SK-N-SH treated with all-trans-retinoic acid at 6 μM for 48 hours (cell line): Measurements from ENCODE around the gene SRRT.

Experiments
- ATAC-seq: fragments of 200-7000 bp; cut with Tn5 transposase; 3 replicates; pipeline ENCODE4 v1.9.1; 2020; ENCODE audit warnings: mild to moderate bottlenecking, moderate library complexity
- ARNTL ChIP-seq: fragments of 450-650 bp; formaldehyde crosslinking; IDR thresholded peaks from 2 replicates; pipeline ENCODE4 v1.5.0; 2020; ENCODE audit warnings: low read depth, mild to moderate bottlenecking, moderate library complexity, borderline replicate concordance
- CSDC2 ChIP-seq: fragments of 250-450 bp; sonication (Bioruptor Pico); IDR thresholded peaks from 2 replicates; pipeline ENCODE4 v1.5.0; 2020; ENCODE audit warnings: mild to moderate bottlenecking, moderate library complexity
- ESRRG ChIP-seq: fragments of 250-450 bp; sonication (Bioruptor Pico); IDR thresholded peaks from 2 replicates; pipeline ENCODE4 v1.6.1; 2021; ENCODE audit warnings: mild to moderate bottlenecking
- GLIS3 ChIP-seq: fragments of 250-450 bp; sonication (Bioruptor Pico); IDR thresholded peaks from 2 replicates; pipeline ENCODE4 v1.5.0; 2020; ENCODE audit warnings: mild to moderate bottlenecking, moderate library complexity
- ISL1 ChIP-seq: fragments of 250-450 bp; sonication (Bioruptor Pico); IDR thresholded peaks from 2 replicates; pipeline ENCODE4 v2.1.2; 2022; ENCODE audit warnings: mild to moderate bottlenecking, moderate library complexity
- OSR1 ChIP-seq: fragments of 250-450 bp; sonication (Bioruptor Pico); IDR thresholded peaks from 2 replicates; pipeline ENCODE4 v1.8.0; 2022; ENCODE audit warnings: moderate library complexity, mild to moderate bottlenecking, inconsistent platforms
- PPARA ChIP-seq: fragments of 250-450 bp; sonication (Bioruptor Pico); IDR thresholded peaks from 2 replicates; pipeline ENCODE4 v1.5.0; 2020; ENCODE audit warnings: mild to moderate bottlenecking, borderline replicate concordance
- SNAI2 ChIP-seq: fragments of 250-450 bp; sonication (Bioruptor Pico); IDR thresholded peaks from 2 replicates; pipeline ENCODE4 v1.5.0; 2020; ENCODE audit warnings: mild to moderate bottlenecking, moderate library complexity
- TCF4 ChIP-seq: fragments of 250-450 bp; sonication (Bioruptor Pico); IDR thresholded peaks from 2 replicates; pipeline ENCODE4 v1.8.0; 2021; ENCODE audit warnings: mild to moderate bottlenecking, moderate library complexity, borderline replicate concordance
- TOX ChIP-seq: fragments of 250-450 bp; sonication (Bioruptor Pico); IDR thresholded peaks from 2 replicates; pipeline ENCODE4 v1.8.0; 2021; ENCODE audit warnings: mild to moderate bottlenecking, moderate library complexity, borderline replicate concordance
- ZC3H10 ChIP-seq: fragments of 250-450 bp; sonication (Bioruptor Pico); IDR thresholded peaks from 2 replicates; pipeline ENCODE4 v1.5.1; 2021; ENCODE audit warnings: mild to moderate bottlenecking, moderate library complexity
- ZFP3 ChIP-seq: fragments of 250-450 bp; sonication (Bioruptor Pico); IDR thresholded peaks from 2 replicates; pipeline ENCODE4 v1.5.0; 2020; ENCODE audit warnings: mild to moderate bottlenecking, moderate library complexity
- ZNF565 ChIP-seq: fragments of 450-650 bp; formaldehyde crosslinking; conservative IDR thresholded peaks from 2 replicates; pipeline ENCODE4 v1.5.0; 2020; ENCODE audit warnings: low read depth, mild to moderate bottlenecking, moderate library complexity
- ZNF8 ChIP-seq: fragments of 450-650 bp; formaldehyde crosslinking; IDR thresholded peaks from 2 replicates; pipeline ENCODE4 v1.5.0; 2020; ENCODE audit warnings: mild to moderate bottlenecking, moderate library complexity
- TF ChIP-seq, protein P1 (sequence below): fragments of 250-450 bp; sonication (Bioruptor Pico); IDR thresholded peaks from 2 replicates; pipeline ENCODE4 v1.8.0; 2020; ENCODE audit warnings: mild to moderate bottlenecking, moderate library complexity, borderline replicate concordance
- TF ChIP-seq, protein P2 (sequence below): fragments of 250-450 bp; sonication (Bioruptor Pico); IDR thresholded peaks from 2 replicates; pipeline ENCODE4 v1.5.1; 2020; ENCODE audit warnings: low read depth, mild to moderate bottlenecking, moderate library complexity
- TF ChIP-seq, protein P3 (sequence below): fragments of 250-450 bp; sonication (Bioruptor Pico); IDR thresholded peaks from 2 replicates; pipeline ENCODE4 v1.5.1; 2021; ENCODE audit warnings: mild to moderate bottlenecking, moderate library complexity
- TF ChIP-seq, protein P4 (sequence below): fragments of 250-450 bp; sonication (Bioruptor Pico); IDR thresholded peaks from 2 replicates; pipeline ENCODE4 v1.8.0; 2021; ENCODE audit warnings: low read depth, mild to moderate bottlenecking, moderate library complexity, borderline replicate concordance

The SRRT gene

DNA sequence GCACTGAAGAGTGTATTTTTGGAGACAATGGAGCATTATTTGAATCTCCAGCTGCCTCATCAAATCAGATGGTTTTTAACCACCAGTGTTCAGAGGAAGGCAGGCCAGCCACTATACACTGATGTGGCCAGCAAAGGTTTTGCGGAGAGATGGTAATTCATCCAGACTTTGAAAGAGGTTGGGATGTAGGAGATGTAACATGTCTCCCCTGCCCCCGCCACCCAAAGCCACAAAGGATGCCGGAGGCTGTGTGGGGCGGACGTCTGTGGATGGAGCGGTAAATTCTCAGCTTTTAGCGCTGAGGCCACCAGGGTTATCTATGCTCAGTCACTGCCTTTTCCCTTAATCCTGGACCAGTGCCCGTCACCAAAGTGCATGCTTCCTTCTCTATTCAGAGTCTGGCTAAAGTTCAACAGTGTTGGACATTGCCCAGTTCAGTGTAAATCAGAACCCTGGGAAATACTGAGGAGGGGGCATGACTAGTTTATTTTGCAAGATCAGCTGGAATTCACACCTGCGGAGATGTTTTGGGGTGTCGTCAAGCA is 11.4 kb upstream of the SRRT start:
- ATAC-seq: peak; percentile 3; the same call in 2 of the 3 replicates

DNA sequence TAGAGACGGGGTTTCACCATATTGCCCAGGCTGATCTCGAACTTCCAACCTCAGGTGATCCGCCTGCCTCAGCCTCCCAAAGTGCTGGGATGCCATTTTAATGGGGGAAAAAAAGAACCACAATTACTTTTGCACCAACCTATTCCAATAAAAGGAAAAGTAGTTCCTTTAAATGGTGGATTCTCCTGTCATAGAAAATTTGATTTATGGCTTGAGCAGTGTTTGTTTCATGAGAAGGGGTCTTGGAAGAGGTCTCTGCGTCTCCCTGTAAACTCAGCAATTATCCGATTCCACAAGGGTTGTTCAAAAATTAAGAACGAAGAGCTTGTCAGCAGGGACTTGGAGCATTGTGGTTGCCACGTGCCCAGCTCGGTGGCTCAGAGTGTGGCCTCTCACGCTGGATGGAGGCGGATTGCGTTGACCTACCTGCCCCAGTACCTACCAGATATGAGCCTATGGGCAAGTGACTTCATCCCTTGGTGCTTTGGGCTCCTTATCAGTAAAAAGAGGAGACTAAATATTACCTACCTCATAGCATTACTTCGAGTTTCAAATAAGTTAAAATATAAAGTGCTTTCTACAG is 10.5 kb upstream of the SRRT start:
- TF ChIP-seq PPARA (CRISPR knock-in tag): no peak
- TF ChIP-seq, all 23 proteins: peak for 0
- ATAC-seq: no peak

More for the DNA sequence above, 11.4 kb upstream of the SRRT start:
- TF ChIP-seq ZFP3 (CRISPR knock-in tag) (peak; percentile 33; the same call in 1 of the 2 replicates), ESRRG (CRISPR knock-in tag) (no peak)

DNA sequence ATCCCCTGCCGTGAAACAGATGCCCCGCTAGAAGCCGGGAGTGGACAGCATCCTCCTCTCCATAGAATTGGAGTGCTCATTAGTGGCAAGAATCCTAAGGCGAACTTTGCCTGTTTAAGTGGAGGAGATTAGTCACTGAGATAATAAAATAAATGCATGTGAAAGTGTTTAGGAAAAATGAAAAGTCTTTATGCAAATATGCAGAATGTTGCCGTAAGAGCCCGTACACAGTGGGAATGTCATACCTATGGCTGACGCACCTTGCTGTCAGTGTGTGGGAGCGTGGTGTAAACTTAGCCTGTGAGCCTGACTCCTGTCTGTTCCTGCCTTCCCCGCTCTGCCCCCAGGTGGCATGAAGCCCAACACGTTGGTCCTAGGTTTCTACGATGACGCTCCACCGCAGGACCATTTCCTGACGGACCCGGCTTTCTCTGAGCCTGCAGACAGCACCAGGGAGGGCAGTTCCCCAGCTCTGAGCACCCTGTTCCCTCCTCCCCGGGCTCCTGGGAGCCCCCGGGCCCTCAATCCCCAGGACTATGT is 9.5 kb upstream of the SRRT start:
- TF ChIP-seq, protein P1, sequence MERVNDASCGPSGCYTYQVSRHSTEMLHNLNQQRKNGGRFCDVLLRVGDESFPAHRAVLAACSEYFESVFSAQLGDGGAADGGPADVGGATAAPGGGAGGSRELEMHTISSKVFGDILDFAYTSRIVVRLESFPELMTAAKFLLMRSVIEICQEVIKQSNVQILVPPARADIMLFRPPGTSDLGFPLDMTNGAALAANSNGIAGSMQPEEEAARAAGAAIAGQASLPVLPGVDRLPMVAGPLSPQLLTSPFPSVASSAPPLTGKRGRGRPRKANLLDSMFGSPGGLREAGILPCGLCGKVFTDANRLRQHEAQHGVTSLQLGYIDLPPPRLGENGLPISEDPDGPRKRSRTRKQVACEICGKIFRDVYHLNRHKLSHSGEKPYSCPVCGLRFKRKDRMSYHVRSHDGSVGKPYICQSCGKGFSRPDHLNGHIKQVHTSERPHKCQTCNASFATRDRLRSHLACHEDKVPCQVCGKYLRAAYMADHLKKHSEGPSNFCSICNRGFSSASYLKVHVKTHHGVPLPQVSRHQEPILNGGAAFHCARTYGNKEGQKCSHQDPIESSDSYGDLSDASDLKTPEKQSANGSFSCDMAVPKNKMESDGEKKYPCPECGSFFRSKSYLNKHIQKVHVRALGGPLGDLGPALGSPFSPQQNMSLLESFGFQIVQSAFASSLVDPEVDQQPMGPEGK: no peak
- TF ChIP-seq OSR1 (CRISPR knock-in tag) (no peak), CSDC2 (no peak), ZNF8 (CRISPR knock-in tag) (no peak), ZC3H10 (no peak), GLIS3 (CRISPR knock-in tag) (no peak), ESRRG (CRISPR knock-in tag) (no peak)
- TF ChIP-seq, protein P2, sequence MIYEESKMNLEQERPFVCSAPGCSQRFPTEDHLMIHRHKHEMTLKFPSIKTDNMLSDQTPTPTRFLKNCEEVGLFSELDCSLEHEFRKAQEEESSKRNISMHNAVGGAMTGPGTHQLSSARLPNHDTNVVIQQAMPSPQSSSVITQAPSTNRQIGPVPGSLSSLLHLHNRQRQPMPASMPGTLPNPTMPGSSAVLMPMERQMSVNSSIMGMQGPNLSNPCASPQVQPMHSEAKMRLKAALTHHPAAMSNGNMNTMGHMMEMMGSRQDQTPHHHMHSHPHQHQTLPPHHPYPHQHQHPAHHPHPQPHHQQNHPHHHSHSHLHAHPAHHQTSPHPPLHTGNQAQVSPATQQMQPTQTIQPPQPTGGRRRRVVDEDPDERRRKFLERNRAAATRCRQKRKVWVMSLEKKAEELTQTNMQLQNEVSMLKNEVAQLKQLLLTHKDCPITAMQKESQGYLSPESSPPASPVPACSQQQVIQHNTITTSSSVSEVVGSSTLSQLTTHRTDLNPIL (CRISPR knock-in tag): no peak
- ATAC-seq: no peak; the same call in 2 of the 3 replicates

DNA sequence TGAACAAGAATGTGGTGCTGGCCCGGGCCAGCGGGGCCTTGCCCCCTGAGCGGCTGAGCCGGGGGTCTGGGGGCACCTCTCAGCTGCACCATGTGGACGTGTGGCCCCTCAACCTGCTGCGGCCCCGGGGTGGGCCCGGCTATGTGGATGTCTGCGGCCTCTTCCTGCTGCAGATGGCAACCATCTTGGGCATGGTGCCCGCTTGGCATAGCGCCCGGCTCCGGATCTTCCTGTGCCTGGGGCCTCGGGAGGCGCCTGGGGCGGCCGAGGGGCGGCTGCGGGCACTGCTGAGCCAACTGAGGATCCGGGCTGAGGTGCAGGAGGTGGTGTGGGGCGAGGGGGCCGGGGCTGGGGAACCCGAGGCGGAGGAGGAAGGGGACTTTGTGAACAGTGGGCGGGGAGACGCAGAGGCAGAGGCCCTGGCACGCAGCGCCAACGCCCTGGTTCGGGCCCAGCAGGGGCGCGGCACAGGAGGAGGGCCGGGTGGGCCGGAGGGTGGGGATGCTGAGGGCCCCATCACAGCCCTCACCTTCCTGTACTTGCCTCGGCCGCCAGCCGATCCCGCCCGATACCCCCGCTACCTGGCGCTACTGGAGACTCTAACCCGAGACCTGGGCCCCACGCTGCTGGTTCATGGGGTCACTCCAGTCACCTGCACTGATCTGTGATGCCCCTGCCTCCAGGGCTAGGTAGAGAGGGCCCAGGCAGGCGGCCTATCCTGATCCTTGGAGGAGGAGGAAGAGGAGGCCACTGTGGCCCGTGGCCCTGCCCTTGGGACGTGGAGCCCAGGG is 8.8 kb upstream of the SRRT start:
- ATAC-seq: peak; percentile 47
- TF ChIP-seq ESRRG (CRISPR knock-in tag) (no peak), TCF4 (CRISPR knock-in tag) (no peak), PPARA (CRISPR knock-in tag) (no peak), CSDC2 (no peak), ZNF8 (CRISPR knock-in tag) (no peak)

DNA sequence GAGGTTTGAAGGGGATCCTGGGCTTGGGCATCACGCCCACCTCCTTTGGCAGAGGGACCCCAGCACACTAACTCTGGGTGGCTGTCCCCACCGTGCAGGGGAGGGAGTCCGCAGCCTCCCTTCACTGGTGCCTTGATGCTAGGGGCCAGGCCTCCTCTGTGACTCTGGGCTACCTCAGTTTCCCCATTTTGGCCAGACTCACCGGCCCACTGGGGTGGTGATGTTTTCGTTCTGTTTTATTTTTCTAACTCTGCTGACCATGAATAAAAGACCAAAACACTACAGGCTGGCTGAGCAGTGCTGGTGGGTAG is 8.2 kb upstream of the SRRT start:
- TF ChIP-seq ESRRG (CRISPR knock-in tag): no peak
- TF ChIP-seq, protein P3, sequence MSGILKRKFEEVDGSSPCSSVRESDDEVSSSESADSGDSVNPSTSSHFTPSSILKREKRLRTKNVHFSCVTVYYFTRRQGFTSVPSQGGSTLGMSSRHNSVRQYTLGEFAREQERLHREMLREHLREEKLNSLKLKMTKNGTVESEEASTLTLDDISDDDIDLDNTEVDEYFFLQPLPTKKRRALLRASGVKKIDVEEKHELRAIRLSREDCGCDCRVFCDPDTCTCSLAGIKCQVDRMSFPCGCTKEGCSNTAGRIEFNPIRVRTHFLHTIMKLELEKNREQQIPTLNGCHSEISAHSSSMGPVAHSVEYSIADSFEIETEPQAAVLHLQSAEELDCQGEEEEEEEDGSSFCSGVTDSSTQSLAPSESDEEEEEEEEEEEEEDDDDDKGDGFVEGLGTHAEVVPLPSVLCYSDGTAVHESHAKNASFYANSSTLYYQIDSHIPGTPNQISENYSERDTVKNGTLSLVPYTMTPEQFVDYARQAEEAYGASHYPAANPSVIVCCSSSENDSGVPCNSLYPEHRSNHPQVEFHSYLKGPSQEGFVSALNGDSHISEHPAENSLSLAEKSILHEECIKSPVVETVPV: no peak
- TF ChIP-seq, protein P4, sequence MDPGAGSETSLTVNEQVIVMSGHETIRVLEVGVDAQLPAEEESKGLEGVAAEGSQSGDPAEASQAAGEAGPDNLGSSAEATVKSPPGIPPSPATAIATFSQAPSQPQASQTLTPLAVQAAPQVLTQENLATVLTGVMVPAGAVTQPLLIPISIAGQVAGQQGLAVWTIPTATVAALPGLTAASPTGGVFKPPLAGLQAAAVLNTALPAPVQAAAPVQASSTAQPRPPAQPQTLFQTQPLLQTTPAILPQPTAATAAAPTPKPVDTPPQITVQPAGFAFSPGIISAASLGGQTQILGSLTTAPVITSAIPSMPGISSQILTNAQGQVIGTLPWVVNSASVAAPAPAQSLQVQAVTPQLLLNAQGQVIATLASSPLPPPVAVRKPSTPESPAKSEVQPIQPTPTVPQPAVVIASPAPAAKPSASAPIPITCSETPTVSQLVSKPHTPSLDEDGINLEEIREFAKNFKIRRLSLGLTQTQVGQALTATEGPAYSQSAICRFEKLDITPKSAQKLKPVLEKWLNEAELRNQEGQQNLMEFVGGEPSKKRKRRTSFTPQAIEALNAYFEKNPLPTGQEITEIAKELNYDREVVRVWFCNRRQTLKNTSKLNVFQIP (CRISPR knock-in tag): no peak
- no peak for ATAC-seq

DNA sequence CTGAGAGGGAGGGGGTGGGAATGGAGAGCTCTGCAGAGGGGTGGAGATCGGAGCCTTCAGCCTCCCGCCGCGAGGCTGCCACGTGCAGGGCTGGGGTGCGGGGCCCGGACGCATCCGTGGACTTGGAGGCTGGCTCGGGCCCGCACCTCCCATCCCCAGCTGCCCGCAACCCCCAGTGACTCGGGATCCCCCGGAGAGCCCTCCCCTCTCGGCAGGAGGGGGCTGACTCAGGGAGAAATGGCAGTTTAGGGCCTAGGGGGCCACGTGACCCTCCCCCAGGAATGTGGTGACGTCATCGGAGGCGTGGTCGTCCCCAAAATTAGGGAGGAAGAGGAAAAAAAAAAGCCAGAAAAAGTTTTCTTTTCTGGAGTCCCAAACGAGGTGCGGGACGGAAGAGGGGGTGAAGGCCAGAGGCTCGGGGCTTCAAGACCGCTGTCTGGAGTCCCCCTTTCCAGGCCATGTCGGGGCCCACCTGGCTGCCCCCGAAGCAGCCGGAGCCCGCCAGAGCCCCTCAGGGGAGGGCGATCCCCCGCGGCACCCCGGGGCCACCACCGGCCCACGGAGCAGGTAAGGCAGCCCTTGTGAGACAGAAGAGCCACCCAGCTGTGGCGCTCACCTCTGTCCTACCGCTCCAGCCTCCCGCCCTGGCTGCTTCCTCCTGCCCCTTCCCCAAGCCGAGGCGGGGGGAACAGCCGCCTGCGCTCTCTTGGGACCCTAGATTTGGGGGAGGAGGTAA is 7.7 kb upstream of the SRRT start, which contains the start of gene TRIP6:
TSS of gene TRIP6 (plus strand) at position 348 of the 736 bp plus-strand sequence. CDS start at position 459, 111 bp downstream.
- TF ChIP-seq, protein P4 (CRISPR knock-in tag): no peak
- TF ChIP-seq, protein P3: no peak
- TF ChIP-seq ZNF565 (CRISPR knock-in tag) (no peak), ZNF8 (CRISPR knock-in tag) (no peak), TCF4 (CRISPR knock-in tag) (no peak), ISL1 (CRISPR knock-in tag) (no peak), TOX (CRISPR knock-in tag) (no peak), GLIS3 (CRISPR knock-in tag) (no peak), ARNTL (CRISPR knock-in tag) (no peak), OSR1 (CRISPR knock-in tag) (no peak), SNAI2 (CRISPR knock-in tag) (no peak)
- ATAC-seq: peak; percentile 50
